Islet precursor cell (in vitro differentiated cells): ENCODE measurements around the gene ASB18.
A peak's percentile ranks its signal among the peaks of the same experiment; 100 is the strongest.

Experiments used
- DNase-seq: peaks from one replicate; pipeline ENCODE4 v3.0.0-alpha.2; 2018

ASB18 gene

DNA sequence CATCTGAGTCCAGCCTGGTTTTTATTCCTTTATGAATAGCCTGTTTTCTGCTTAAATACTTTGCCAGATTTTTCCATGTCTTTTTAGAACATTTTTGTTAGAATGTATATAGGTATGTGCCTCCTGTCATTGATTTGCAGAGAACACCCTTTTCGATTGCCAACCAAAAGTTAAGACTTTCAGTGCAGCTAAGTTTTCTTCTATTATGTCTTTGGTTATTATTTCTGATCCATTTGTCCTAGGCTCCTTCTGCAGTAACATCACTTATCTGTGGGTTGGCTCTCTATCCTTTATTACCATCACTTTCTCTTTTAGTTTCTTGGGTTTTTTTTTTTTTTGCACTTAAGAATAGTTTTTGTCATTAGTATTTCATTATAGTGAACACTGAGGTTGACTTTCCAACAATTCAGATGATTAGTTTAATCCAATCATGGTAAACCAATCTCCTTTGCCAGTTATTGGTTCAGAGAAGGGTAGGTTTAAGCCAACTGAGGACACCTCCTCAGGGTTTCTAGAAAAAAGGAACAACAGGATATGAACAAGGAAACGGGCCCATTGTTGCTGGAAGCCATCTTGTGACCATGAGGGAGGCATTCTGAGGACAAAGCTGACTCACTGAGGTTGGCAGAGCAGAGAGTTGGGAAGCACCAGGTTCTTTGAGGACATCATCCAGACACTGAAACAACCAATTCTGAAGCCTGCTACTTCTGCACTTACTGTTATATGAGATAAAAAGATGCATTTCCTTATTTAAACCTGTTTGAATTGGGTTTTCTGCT is 58.1 kb downstream of the ASB18 start:
- DNase-seq: no peak

DNA sequence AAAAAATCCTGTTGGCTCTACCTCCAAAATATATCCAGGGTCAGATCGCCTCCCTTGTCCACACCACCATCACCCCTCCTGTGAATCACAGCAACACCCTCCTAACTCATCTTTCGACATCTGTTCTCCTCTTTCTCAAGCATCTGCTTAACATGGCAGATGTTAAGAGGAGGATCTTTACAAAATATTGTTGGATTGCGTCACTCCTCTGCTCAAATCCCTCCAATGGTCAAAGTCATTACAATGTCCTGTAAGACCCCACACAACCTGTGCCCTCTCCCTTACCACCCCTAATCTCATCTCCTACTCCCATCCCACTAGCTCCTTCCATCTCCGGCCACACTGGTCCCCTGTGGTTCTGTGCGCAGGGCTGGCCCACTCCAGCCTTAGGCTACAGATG is 59.3 kb downstream of the ASB18 start:
- DNase-seq: no peak

DNA sequence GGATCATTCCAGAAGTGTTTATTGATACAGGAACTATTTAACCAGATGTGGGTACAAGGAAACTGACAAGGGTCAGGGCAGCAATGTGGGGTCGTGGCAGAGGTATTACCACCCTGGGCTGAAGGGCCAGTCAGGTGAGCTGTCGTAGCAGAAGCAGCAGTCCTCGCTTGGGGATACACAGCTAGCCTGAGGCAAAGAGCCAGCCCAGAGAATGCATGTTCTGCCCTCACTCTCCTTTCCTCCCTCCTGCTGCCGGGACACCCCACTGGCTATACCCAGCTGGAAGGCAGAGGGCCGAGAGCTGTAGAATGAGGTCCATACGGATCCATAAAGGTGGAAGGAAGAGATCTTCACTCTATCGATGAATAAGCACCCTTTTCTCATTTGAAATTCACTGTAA is 63.8 kb downstream of the ASB18 start:
- peak; percentile 46 for DNase-seq

DNA sequence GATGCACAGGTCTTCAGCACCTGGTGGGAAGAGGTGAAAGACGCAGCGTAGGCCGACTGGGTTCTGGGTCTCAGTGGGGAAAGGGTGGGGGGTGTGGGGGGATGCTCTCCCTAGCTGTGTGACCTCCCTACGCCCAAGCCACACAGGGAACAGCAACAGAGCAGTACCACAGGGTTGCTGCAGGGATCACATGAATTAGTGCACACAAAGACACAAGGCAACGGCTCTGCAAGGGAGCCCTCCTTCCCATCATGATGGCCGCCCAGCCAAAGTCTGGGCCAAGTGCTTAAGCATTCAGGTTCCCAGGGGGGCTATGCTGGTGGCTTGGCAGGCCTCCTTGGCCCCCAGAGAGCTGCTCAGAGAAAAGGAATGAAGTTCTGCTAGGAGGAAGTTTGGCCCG is 67.8 kb downstream of the ASB18 start:
- peak; percentile 32 for DNase-seq

DNA sequence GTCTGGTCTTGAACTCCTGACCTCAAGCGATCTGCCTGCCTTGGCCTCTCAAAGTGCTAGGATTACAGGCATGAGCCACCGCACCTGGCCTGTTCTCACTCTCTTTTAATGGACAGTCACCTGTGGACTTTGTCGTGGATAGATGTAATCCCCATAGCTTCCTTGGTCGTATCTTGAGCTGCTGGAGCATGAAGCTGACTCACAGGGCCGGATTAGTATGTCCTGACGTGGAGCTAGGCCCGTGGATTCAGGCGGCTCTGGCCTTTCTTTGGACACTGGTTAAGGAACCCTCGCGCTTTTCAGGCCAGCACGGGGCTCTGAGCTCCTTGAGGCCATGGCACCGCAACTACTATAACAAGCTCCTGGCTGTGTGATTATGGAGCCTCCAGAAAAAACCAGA is 68.5 kb downstream of the ASB18 start:
- peak; percentile 41 for DNase-seq

DNA sequence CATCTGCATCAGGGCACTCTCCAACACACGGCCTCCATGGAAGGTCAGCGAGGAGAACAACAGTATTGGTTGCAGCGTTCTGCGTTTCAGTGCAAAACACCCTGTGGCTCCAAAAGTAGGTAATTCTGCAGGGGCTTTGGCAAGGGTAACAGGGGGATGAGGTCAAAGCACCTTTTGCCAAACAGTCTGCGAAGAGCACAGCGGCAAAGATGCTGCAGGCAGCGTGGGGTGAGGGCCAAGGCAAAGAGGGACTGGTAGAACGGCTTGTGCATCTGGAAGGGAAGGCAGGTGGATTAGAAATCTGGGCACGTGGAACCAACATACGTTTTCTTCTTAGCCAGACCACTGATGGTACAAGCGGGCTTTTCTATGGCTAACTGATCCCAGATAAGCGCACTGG is 69.4 kb downstream of the ASB18 start:
- DNase-seq: peak; percentile 45

DNA sequence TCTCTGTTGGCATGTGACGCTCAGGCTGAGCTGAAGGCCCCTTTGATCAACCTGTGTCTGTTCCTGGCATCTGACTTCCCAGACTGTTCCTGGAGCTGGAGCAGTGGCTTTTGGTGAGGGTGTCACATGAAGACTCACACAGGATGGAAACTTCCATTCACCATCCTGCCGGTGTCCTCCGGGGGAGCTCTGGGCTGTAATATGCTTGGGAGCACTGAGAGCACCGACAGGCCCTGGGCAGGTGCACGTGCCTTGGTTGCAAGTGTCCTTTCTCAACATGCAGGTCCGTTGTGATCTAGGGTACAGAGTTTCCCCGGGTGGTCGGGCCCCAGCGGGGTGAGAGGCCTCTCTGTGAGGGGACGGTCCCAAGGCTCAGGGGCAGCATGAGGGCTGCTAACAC is 71.2 kb downstream of the ASB18 start:
- DNase-seq: peak; percentile 63

DNA sequence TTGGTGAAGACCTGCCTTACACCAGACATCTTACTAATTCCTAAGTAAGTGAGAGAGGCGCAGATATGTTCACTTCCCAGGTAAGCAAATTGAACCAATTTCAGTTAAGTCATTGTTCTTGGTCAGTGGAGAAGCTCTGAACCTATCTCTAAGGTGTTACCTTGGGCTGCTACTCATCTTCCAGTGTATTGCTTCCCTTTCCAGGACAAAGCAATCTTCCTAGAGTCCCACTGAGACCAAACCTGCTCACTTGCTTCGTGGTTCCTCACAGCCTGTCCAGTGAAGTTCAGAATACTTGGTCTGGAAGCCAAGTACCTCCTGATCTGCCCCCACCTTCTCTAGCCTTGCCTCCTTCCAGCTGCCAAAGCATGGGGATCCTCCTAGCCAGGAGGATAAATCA is 73.5 kb downstream of the ASB18 start:
- no peak for DNase-seq

DNA sequence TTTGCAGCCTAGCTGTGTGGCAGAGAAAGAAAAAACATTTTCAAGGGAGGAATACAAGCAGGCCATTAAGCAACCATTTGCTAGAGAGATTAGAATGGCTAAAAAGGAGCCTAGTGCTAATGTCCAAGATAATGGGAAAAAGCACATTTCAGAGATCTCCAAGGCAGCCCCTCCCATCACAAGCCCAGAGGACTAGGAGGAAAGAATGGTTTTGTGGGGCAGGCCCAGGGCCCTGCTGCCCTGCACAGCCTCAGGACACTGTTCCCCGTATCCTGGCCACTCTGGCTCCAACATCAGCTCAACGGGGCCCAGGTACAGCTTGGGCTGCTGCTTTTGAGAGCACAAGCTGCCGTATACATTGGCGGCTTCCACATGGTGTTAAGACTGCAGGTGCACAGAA is 79.5 kb downstream of the ASB18 start:
- DNase-seq: peak; percentile 25

DNA sequence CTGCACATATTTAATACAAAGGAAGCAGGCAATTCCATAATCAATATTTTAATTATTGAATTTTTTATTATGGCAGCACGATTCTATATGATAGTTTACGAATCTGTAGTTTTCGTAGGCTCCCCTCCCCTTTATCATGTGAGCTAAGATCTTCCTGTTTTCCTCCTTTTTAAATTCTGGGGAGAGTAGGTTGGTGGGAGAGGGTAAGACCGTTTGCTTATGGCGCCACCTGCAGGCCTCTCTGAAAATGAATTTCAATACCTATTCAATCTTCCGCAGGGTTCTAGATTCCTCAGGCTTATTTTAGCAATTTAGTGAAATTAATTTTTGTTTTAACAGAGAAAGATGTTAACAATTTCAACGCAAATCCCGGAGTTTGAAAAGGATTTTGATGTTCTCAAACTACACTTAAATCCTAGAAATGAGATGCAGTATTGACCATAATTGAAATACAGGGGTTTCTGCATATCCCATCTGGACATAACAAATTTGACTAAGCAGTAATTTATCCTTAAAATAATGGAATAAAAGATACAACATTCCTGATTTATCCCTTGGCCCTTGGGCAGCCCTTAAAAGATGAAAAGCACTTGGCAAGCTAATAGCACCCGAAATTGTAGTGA is 83.3 kb downstream of the ASB18 start:
- peak; percentile 73 for DNase-seq

DNA sequence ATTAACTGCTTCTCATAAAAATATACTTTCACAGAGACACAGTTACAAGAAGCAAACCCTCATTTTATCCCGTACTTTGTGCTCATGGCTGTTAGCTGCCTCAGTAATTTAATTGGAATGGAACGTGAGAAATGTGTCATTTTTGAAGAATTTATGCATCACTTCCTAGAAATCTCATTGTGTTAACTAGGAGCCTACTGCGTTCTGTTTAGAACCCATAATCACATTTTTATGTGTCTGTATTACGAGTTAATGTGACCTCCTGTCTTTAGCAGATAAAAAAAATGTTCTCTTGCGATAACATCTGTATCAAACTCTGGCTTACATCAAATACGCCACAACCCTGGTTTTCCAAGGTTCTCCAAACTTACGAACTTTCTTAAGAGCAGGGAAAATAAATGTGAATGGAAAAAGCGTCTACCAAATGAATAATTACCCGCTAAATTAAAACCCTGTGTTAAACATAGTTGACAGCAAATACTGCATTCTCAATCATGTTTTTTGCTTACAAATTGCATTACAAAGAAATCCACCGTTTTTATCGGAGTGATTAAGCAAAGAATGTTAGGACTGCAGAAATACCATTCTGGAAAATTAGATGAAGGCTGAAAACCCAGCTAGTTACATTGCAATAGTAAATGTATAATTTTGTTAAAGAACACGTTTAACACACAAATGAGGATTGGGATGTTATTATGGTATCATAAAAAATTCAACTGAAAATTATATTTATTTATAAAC is 84.0 kb downstream of the ASB18 start:
- no peak for DNase-seq

DNA sequence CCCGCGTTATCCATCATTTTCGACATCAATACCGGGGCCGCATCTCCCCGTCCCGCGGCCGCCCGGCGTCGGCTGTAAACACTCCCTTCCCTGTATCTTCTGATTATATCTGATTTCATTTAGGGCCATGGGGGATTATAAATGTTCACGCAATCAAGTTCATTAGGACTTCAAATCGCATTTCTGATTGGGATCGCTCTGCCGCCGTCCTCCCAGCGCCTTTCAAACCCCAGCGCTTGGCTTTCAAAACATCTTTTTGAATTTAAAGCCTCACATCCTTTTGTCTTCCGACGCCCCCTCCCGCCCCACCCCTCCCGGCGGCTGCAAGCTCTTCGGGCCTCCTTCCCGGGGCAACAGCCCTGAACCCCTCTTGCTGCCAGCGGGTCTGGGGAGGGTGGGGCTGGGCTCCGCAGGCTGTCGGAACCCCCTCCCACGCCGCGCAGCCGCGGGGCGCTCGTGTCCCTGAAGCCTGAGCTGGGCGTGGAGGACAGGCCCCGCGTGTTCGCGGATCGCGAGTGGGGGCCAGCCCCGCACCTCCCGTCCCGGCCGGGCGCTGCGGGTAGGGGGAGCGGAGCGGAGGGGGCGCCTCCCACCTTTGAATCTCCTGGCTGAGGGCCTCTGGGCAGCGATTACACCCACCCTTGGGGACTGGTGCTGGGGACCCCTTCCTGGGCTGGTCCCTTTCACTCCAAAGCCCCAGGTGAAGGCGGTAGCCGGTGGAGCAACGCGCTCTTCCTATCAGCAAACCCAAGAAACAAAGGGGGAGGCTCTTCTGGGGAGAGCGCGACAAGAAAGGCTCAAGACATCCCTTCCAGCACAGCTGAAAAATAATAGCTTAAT is 84.8 kb downstream of the ASB18 start:
- DNase-seq: peak; percentile 55

DNA sequence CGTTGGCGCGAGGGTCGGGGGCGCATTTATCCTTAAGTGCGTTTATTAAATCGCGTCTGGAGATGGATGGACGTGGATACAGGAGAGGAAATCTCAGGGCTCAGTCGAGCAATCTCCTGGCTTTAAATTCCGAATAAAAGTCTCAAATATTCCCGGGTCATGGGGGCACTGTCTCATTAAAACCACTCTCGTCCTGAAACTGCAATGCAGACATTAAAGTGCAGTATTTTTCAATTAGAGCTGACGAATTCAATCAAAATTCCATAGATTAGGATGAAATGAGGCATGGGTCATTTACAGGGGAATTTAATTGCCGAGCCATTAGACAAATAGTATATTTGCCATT is 85.3 kb downstream of the ASB18 start:
- no peak for DNase-seq

DNA sequence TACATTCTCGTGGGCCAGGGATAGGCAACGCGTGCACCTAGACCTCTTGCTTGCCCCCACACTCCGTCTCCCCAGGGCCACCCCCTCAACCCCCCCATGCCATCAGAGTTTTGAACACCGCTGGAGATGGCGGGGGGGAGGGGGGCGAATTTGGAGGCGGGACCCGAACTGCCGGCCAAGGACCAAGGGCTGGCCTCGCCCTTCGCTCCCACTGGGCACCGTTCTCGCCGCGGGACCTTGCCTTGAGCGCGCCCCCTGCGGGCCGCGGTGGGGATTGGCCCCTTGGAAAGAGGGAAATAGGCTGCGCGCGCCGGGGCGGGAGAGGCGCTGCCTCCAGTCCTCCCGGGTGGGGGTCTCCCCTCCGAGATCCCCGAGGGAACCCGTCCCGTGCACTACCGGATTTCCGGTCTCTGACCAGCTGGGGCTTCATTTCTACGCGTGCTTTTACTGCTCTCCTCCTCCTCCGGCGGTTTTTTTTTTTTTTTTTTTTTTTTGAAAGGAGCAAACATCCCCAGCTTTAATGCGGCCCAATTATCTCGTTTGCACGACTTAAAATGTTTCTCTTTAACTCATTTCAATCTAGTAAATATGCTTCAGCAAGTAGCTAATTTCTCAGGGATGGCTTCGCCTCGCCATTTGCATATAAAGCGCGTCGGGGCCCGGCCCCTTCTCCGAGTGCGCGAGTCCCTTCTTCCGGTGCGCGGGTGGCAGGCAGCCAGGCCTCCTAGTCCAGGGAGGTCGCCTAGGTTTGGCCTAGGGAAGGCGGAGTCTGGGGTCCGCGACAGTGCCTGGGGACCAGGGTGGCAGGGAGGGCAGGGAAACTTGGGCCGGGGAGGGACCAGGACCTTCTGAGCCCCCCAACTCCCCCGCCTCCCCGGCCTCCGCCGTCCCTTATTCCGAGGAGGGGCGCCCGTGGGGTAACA is 86.0 kb downstream of the ASB18 start:
- peak; percentile 90 for DNase-seq

DNA sequence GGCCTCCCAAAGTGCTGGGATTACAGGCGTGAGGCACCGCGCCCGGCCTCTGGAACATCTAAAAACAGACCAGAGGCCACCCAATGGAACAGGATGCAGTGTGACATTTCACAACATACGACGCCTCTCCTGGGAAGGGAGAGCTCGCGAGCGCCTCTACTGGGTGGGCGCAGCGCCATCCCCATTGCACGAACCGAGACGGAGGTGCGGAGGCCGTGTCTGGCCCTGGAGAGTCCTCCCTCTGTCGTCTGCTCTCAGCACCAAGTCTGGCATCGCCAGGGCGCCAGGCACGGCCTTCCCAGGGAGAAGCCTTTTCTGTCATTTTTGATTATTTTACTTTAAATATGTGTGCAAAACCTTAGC is 86.6 kb downstream of the ASB18 start:
- peak; percentile 85 for DNase-seq

DNA sequence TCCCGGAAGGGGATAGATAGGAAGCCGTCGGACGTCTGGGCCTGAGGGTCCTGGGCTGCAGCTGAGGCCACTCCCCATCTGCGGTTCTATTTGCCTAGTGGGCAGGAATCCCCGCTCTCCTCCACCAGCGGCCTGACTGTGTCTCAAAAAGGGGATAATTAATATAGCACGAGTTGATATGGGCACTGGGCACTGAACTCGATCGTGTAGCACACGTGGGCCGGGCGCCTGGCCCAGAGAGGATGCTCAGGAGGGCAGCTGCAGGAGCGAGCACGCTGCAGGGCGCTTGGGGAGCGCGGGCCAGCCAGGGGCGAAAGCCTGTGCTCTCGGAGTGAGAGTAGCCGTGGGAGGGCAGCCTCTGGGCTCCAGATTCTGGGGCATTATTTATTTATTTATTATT is 87.3 kb downstream of the ASB18 start:
- DNase-seq: no peak

DNA sequence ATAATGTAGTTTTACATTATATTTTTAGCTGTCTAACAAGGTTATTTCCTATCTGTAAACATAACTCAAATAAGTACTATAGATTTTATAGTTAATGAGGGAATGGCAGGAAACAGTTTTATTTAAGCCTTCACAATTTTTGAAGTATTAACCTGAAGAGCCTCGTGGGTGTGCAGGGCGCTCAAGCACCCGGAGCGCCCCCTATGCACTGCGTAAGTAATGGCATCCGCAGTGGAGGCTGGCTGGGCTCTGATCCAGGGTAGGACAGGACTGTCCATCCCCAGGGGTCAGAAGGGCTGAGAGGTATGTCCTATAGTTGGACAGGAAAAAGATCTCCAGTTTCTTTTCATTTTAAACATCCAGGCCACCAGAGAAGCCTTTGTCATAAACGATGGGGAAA is 87.8 kb downstream of the ASB18 start:
- DNase-seq: no peak

DNA sequence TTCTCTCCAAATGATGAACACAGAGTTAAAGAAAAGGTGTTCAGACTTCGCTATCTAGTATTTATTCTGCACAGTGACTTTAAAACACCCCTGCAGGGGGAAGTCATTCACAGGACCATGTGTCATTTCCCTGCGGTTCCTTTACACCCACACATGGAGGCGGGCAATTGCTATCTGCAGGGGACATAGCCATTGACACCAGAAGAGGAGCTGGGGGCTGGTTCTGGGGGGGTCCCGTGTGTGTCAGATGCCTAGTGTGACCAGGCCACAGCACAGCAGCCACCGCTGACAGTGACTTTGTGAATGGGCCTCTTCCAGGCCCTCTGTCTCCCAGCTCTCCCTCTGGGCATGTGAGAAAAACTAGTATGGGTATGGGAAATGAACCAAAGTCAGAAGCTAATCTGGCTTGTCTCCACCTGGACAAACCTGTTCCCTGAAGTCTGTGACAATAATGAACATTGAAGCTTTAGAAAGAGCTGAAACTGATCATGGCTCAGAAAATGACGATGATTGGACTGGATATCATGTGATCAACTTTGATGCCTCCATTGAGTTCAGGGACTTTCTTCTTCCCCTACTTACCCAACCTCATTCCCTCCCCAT is 88.6 kb downstream of the ASB18 start:
- peak; percentile 67 for DNase-seq

DNA sequence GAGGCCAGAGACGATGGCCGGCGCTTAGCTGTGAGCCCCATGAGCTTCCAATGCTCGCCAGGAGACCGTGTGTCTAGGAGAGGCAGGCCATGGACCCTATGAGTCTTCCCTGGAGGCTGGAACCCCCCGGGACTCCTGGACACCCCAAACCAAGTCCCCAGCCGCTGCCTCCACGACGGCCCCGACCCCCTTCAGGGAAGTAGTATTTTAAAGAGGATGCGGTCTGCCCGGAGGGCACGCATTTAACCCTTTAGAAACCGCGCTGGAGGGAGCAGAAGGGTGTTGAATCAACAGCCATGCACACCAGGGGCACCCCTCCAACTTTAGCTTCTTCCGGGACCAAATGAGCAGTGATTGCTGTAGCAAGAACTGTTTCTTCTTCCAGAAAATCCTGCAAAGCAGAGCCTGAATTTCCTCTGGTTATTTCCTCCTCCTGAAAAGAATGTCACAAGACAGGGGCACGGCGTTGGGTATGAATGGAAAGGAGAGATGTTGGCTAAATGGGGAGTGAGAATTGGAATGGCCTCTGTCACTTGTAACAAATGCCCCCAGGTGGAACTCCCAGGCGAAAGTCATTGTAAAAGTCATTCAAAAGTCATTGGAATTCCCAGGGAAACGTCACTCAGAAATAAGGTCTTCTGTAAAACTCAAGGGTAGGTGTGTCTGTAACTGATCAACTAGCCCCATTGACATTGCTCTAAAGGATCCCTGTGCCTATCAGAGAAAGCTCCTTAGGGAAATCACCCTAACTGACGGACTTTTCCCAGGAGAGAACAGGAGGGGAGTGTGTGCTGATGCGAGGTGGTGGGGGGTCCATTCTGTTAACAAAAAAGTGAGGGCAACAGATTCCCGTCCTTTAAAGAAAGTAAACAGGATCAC is 90.2 kb downstream of the ASB18 start:
- no peak for DNase-seq

DNA sequence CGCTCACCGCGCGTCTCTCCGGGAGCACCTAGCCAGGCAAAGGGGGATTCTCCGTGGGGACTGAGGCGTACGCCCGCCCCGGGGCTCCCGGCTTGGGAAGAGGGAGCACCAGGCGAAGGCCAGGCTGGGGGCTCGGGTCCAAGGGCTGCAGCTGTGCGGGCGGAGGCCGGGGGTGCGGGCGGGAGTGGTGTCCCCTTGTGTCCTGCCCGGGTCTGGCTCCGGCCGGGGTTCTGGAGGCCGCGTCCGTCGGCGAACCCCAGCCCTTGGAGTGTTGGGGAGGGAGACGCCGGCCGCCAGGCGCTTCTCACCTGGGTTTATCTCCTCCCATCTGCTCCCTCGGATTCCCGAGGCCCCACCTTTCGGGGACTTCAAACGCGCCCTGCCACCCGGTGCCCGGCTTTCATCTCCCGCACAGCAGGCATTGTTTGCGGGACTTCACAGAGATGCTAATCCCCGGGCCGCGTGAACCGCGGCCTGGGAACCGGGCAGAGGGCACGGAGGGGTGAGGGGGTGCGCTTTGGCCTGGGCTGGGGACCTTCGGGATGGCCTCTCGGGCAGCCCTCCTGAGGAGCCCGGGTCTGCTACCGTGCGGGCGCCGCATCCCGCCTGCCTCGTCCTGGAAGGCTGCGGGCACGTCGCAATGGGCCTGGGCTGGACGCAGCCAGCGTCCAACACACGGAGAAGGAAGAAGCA is 91.0 kb downstream of the ASB18 start:
- no peak for DNase-seq
